ENCODE results near the gene RGS12. TPM values are rescaled to one million over a fixed set of nuclear protein-coding genes. Genes with fewer than 3 reads are reported as not detected.

The RGS12 gene
- total RNA-seq, 1 donor from 2014 or later: 69.5 TPM

- Mint-ChIP-seq H3K9me3 (no peaks in the 10 kb centered on the region), H3K4me3 (no peak overlapping the region), H3K4me1 (peaks cover 27% of the 10 kb centered on the region), H3K36me3 (ENCODE audit: low read depth) (peaks cover 9% of the 10 kb centered on the region), H3K27ac (ENCODE audit: unreplicated experiment) (no peak overlapping the region), H3K27me3 (ENCODE audit: low read depth) (no peaks in the 10 kb centered on the region)
- TF ChIP-seq CTCF (conservative IDR thresholded peaks at IDR 0.05): no peak
- no peak for DNase-seq (ENCODE audit: low read depth, low spot score)
Measured at GRCh38 chr4:3314706-3315260, 22.0 kb downstream of the RGS12 start.

DNA sequence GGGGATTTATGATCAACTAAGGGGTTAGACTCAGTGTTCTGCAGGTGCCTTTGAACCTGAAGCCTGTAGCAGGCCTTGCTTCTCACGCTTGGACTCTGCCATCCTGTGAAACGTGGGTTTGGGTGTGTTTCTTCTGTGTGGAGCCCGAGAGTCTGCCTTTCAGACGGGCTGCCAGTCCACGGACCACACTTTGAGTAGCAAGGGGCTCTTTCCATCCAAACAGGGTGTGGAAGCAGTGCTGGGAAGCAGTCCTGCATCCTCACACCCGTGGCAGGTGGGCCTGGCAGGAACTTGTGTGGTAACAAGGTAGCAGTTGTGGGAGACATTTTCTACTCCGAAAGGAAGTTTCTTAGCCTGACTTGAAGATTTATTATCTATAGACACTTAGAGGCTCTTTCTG lies 22.7 kb downstream of the RGS12 start:
- H3K27me3 Mint-ChIP-seq (ENCODE audit: low read depth): no peaks in the 10 kb centered on the region
- peaks cover 35% of the 10 kb centered on the region for H3K4me1 Mint-ChIP-seq
- no peak overlapping the region for H3K4me3 Mint-ChIP-seq
- H3K36me3 Mint-ChIP-seq (ENCODE audit: low read depth): peaks cover 10% of the 10 kb centered on the region
- no peak overlapping the region for H3K27ac Mint-ChIP-seq (ENCODE audit: unreplicated experiment)
- no peaks in the 10 kb centered on the region for H3K9me3 Mint-ChIP-seq
- TF ChIP-seq CTCF (conservative IDR thresholded peaks at IDR 0.05): no peak
- DNase-seq (ENCODE audit: low read depth, low spot score): no peak

GRCh38 chr4:3316146-3316545 lies 23.3 kb downstream of the RGS12 start:
- Mint-ChIP-seq H3K27ac (ENCODE audit: unreplicated experiment) (no peak overlapping the region), H3K4me1 (peaks cover 38% of the 10 kb centered on the region), H3K9me3 (no peaks in the 10 kb centered on the region), H3K4me3 (no peak overlapping the region), H3K36me3 (ENCODE audit: low read depth) (peaks cover 10% of the 10 kb centered on the region), H3K27me3 (ENCODE audit: low read depth) (no peaks in the 10 kb centered on the region)
- no peak for DNase-seq (ENCODE audit: low read depth, low spot score)
- TF ChIP-seq CTCF (conservative IDR thresholded peaks at IDR 0.05): no peak

- no peak overlapping the region for H3K27ac Mint-ChIP-seq (ENCODE audit: unreplicated experiment)
- H3K36me3 Mint-ChIP-seq (ENCODE audit: low read depth): peaks cover 10% of the 10 kb centered on the region
- H3K9me3 Mint-ChIP-seq: no peaks in the 10 kb centered on the region
- peaks cover 37% of the 10 kb centered on the region for H3K4me1 Mint-ChIP-seq
- TF ChIP-seq CTCF (conservative IDR thresholded peaks at IDR 0.05): no peak
- no peak for DNase-seq (ENCODE audit: low read depth, low spot score)
- no peaks in the 10 kb centered on the region for H3K27me3 Mint-ChIP-seq (ENCODE audit: low read depth)
- H3K4me3 Mint-ChIP-seq: no peak overlapping the region
Measured at GRCh38 chr4:3317011-3317655, 24.3 kb downstream of the RGS12 start.

- H3K9me3 Mint-ChIP-seq: no peaks in the 10 kb centered on the region
- no peaks in the 10 kb centered on the region for H3K27me3 Mint-ChIP-seq (ENCODE audit: low read depth)
- H3K4me3 Mint-ChIP-seq: no peak overlapping the region
- no peak for TF ChIP-seq CTCF (conservative IDR thresholded peaks at IDR 0.05)
- DNase-seq (ENCODE audit: low read depth, low spot score): no peak
- peaks cover 10% of the 10 kb centered on the region for H3K36me3 Mint-ChIP-seq (ENCODE audit: low read depth)
- H3K4me1 Mint-ChIP-seq: peaks cover 37% of the 10 kb centered on the region
- no peak overlapping the region for H3K27ac Mint-ChIP-seq (ENCODE audit: unreplicated experiment)
Measured at GRCh38 chr4:3317656-3318211, 24.9 kb downstream of the RGS12 start.

Data from neural crest cell (in vitro differentiated cells).